Measurements from ENCODE around the gene C20orf202.

The C20orf202 gene

DNA sequence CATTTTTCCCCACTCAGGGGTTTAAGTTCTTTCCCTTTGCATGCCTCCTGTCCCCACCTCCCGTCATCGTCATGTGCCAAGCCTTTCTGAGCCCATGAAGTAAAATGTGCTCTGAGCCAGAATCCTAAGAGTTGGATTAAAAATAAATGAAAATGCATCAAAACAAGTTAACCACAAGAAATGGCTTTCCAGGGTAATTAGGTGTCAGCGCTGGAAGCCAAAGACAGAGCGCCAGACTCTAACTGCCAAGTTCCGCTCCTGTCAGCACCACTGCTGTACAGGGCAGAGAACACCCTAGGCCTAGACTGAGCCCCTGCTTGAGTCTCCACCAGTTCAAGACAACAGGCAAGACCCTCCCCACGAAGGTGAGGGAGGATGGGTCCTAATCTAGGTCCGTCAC lies 5.5 kb upstream of the C20orf202 start:
- TF ChIP-seq, protein P1, sequence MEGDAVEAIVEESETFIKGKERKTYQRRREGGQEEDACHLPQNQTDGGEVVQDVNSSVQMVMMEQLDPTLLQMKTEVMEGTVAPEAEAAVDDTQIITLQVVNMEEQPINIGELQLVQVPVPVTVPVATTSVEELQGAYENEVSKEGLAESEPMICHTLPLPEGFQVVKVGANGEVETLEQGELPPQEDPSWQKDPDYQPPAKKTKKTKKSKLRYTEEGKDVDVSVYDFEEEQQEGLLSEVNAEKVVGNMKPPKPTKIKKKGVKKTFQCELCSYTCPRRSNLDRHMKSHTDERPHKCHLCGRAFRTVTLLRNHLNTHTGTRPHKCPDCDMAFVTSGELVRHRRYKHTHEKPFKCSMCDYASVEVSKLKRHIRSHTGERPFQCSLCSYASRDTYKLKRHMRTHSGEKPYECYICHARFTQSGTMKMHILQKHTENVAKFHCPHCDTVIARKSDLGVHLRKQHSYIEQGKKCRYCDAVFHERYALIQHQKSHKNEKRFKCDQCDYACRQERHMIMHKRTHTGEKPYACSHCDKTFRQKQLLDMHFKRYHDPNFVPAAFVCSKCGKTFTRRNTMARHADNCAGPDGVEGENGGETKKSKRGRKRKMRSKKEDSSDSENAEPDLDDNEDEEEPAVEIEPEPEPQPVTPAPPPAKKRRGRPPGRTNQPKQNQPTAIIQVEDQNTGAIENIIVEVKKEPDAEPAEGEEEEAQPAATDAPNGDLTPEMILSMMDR (IDR thresholded peaks at IDR 0.05; ENCODE audit: borderline replicate concordance, insufficient read depth, low read depth, low read length) = no peak
- no peak overlapping the region for H3K4me3 ChIP-seq (ENCODE audit: low read depth, low read length)

GRCh38 chr20:1198751-1199150 lies 4.5 kb upstream of the C20orf202 start:
- TF ChIP-seq, protein P1 (IDR thresholded peaks at IDR 0.05; ENCODE audit: borderline replicate concordance, insufficient read depth, low read depth, low read length) = no peak
- H3K4me3 ChIP-seq (ENCODE audit: low read depth, low read length) = no peak overlapping the region

- H3K4me3 ChIP-seq (ENCODE audit: low read depth, low read length) = no peak overlapping the region
- TF ChIP-seq, protein P1 (IDR thresholded peaks at IDR 0.05; ENCODE audit: borderline replicate concordance, insufficient read depth, low read depth, low read length) = no peak
Observed at GRCh38 chr20:1199212-1199873, 3.9 kb upstream of the C20orf202 start.

GRCh38 chr20:1199964-1200363 lies 3.3 kb upstream of the C20orf202 start:
- H3K4me3 ChIP-seq (ENCODE audit: low read depth, low read length) = no peak overlapping the region
- TF ChIP-seq, protein P1 (IDR thresholded peaks at IDR 0.05; ENCODE audit: borderline replicate concordance, insufficient read depth, low read depth, low read length) = no peak

- TF ChIP-seq, protein P1 (IDR thresholded peaks at IDR 0.05; ENCODE audit: borderline replicate concordance, insufficient read depth, low read depth, low read length) = no peak
- H3K4me3 ChIP-seq (ENCODE audit: low read depth, low read length) = no peak overlapping the region
Observed at GRCh38 chr20:1203630-1204029, 376 bp downstream of the C20orf202 start.

GRCh38 chr20:1204113-1204512 lies 859 bp downstream of the C20orf202 start:
- H3K4me3 ChIP-seq (ENCODE audit: low read depth, low read length) = no peak overlapping the region
- TF ChIP-seq, protein P1 (IDR thresholded peaks at IDR 0.05; ENCODE audit: borderline replicate concordance, insufficient read depth, low read depth, low read length) = no peak

- TF ChIP-seq, protein P1 (IDR thresholded peaks at IDR 0.05; ENCODE audit: borderline replicate concordance, insufficient read depth, low read depth, low read length) = no peak
- H3K4me3 ChIP-seq (ENCODE audit: low read depth, low read length) = no peak overlapping the region
Observed at GRCh38 chr20:1204576-1204975, 1.3 kb downstream of the C20orf202 start.

Data from GM12875 (cell line).